GM06990 (cell line): ENCODE measurements around the gene KNCN.

Source experiments
- DNase-seq: peaks from one replicate; pipeline ENCODE4 v3.0.0-alpha.2; 2011; ENCODE audit not compliant: insufficient read length; ENCODE audit errors: extremely low read depth
- H3K27me3 ChIP-seq: replicated peaks from 2 replicates; pipeline ENCODE4 v1.6.0; 2011; ENCODE audit warnings: low read length; ENCODE audit not compliant: control insufficient read depth, insufficient read depth
- H3K36me3 ChIP-seq: 2 replicates; pipeline ENCODE4 v1.5.1; 2011; ENCODE audit warnings: low read length; ENCODE audit not compliant: control insufficient read depth, insufficient read depth
- H3K4me3 ChIP-seq: replicated peaks from 2 replicates; pipeline ENCODE4 v1.5.1; 2011; ENCODE audit warnings: low read depth, mild to moderate bottlenecking, control low read depth, low read length
- CTCF ChIP-seq: IDR thresholded peaks from 2 replicates; pipeline ENCODE4 v1.5.1; 2011; ENCODE audit warnings: low read length, control low read depth, mild to moderate bottlenecking, inconsistent platforms; ENCODE audit not compliant: insufficient read depth, poor library complexity, severe bottlenecking

The KNCN gene

GRCh38 chr1:46521414-46521813 is 30.0 kb downstream of the KNCN start:
- Histone ChIP-seq H3K27me3 (no peaks in the 10 kb centered on the region), H3K36me3 (no peaks in the 10 kb centered on the region), H3K4me3 (no peak overlapping the region)
- DNase-seq = no peak
- TF ChIP-seq CTCF = no peak

DNA sequence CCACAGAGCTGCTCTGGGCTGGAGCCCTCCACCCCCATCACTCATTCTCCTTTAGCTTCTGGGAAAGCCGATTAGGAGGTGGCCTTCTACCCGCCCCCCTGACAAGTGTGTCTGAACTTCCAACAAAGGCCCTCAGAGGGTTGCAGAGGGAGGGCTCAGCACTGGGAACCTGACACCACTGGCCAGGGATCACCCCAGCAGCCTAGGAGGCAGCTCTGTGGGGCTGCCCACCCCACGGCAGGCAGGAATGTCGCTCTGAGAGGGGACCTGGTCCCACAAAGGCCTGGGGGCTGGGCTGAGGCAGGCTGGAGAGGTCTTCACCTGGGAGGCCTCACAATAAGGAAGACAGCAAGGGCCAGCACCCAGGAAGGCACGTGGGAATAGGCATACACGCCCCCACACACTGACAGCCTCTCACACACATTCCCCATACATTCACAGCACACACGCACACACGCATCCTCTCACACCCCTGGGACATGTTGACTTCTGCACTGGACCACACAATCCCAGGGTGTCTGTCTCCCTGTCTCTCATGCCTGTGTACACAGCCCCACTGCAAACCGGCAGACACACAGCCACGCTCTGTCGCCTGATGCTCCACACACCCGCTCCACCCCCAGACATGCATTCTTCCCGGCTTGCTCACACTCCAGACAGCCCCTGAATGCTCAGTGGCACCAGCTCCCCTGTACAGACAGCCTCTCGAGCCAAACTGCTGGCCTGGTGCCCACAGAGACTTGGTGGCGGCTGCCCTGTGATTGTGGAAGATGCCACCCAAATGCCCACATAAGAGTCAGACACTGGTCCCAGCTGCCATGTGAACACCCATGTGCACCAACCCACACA is 31.2 kb downstream of the KNCN start:
- DNase-seq = no peak
- Histone ChIP-seq H3K4me3 (no peak overlapping the region), H3K36me3 (no peaks in the 10 kb centered on the region), H3K27me3 (no peaks in the 10 kb centered on the region; the same call in 1 of the 2 replicates)
- TF ChIP-seq CTCF = no peak

- Histone ChIP-seq H3K4me3 (no peak overlapping the region), H3K36me3 (no peaks in the 10 kb centered on the region), H3K27me3 (no peaks in the 10 kb centered on the region; the same call in 1 of the 2 replicates)
- TF ChIP-seq CTCF = no peak
- DNase-seq = no peak
Observed at GRCh38 chr1:46519209-46519608, 32.2 kb downstream of the KNCN start.

GRCh38 chr1:46517932-46518498 is 33.4 kb downstream of the KNCN start:
- H3K27me3 ChIP-seq = no peaks in the 10 kb centered on the region; the same call in 1 of the 2 replicates

DNA sequence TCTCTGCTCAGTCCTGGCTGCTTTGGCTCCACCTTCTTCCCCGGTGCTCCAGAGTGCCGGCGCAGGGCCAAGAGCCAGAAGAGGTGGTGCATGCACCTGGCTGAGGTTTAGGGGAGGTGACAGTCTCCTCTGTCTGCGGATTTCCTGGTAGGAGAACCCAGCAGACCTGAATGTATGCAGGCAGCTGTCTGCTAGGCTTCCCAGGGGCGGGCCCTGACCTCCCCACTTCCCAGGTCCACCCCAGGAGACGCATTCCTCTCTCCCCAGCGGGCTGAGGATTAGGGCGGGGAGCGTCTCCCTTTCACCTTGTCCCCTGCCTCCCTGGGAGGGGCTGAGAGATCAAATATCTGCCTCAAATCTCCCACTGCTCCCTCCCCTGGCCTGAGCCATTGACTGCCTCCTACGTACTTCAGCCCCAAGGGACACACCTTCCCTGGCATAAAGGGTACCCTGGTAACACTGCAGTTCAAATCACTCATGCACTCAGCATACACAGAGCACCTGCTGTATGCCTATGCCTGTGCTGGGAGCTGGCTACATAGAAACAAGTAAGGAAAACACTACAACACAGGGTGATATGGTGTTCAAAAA is 34.3 kb downstream of the KNCN start:
- H3K4me3 ChIP-seq = no peak overlapping the region
- no peak for TF ChIP-seq CTCF
- no peaks in the 10 kb centered on the region for H3K36me3 ChIP-seq
- H3K27me3 ChIP-seq = no peaks in the 10 kb centered on the region; the same call in 1 of the 2 replicates
- DNase-seq = no peak

More at GRCh38 chr1:46517932-46518498, 33.4 kb downstream of the KNCN start:
- DNase-seq = no peak
- H3K4me3 ChIP-seq = no peak overlapping the region
- no peaks in the 10 kb centered on the region for H3K36me3 ChIP-seq
- no peak for TF ChIP-seq CTCF
